Testis (tissue), 5 donors: ENCODE data around the gene LCE1E. TPM values are rescaled to one million over a fixed set of nuclear protein-coding genes. Genes with fewer than 3 reads are reported as not detected.

ENCODE experiments used
- DNase-seq: peaks from one replicate; pipeline ENCODE4 v3.0.0-alpha.2; 2019
- H3K27ac ChIP-seq, 2 donors: fragments of 200-600 bp; sonication (generic); one replicate each; pipeline ENCODE4 v1.5.1; 2019
- H3K27me3 ChIP-seq: fragments of 200-600 bp; sonication (generic); one replicate; pipeline ENCODE4 v1.5.1; 2019
- H3K36me3 ChIP-seq: fragments of 200-600 bp; sonication (generic); one replicate; pipeline ENCODE4 v1.5.1; 2017; ENCODE audit warnings: low read depth; ENCODE audit errors: missing control alignments
- H3K4me1 ChIP-seq: fragments of 200-600 bp; sonication (generic); one replicate; pipeline ENCODE4 v1.5.1; 2019
- H3K4me3 ChIP-seq, 2 donors: fragments of 200-600 bp; sonication (generic); one replicate each; pipeline ENCODE4 v1.5.1; 2017 to 2019
- H3K9me3 ChIP-seq: fragments of 200-600 bp; sonication (generic); one replicate; pipeline ENCODE4 v1.5.1; 2017
- CTCF ChIP-seq, 3 experiments: fragments of 450-650 bp in 2 of 3; fragments of 200-600 bp in 1 of 3; sonication (generic) in 1 of 3; IDR thresholded peaks; one replicate each; pipeline ENCODE4 v1.5.1; 2016 to 2019; ENCODE audit warnings: antibody characterized with exemption in 3 of 3, mild to moderate bottlenecking in 2 of 3, moderate library complexity in 1 of 3
- POLR2A ChIP-seq: fragments of 450-650 bp; IDR thresholded peaks from one replicate; pipeline ENCODE4 v1.6.1; 2017; ENCODE audit warnings: antibody characterized with exemption, mild to moderate bottlenecking, moderate library complexity
- WGBS, 2 donors: methylation state at CpG; one replicate each; pipeline ENCODE4 v1.1.5; 2018; 5-methylcytosine and 5-hydroxymethylcytosine counted together
- intact Hi-C: fragments of 100-400 bp; cut with DNase I; formaldehyde crosslinking; loops from one replicate; pipeline ENCODE4 v1.15.1; 2023; ENCODE audit warnings: low total_unique reads
- long read RNA-seq, 2 donors: transcript quantifications; one replicate each; lab custom pipeline, GENCODE V29; 2026
- polyA plus RNA-seq: library from polyadenylated mRNA; stranded (reverse); fragments of 350-450 nt; fragmentation: Illumina TruSeq; extraction: RNeasy Lipid Tissue Mini Kit (QIAGEN cat#74804); gene quantifications from one replicate; pipeline ENCODE4 v1.2.3, GENCODE V29; 2014; ENCODE audit warnings: low read depth, low replicate concordance; ENCODE audit not compliant: insufficient read depth
- total RNA-seq, 2 donors: library from RNA; depleted of rRNA; stranded (reverse); fragments of >200 nt; gene quantifications; one replicate each; pipeline ENCODE4 v1.2.3, GENCODE V29; 2016

LCE1E gene
- total RNA-seq: not detected
- polyA plus RNA-seq: not detected
- long read RNA-seq, donor 1: 0 reads
- long read RNA-seq, donor 2: 0 reads

- H3K4me3 ChIP-seq: no peak within 1 kb of the TSS
- no peaks in the 10 kb centered on the region for H3K4me1 ChIP-seq
- H3K9me3 ChIP-seq: no peaks in the 10 kb centered on the region
- intact Hi-C loops: no loop called here
- no peak for DNase-seq
- H3K27ac ChIP-seq: no peak within 1 kb of the TSS
- WGBS, 2 donors: 38 to 67% methylated on average over 2 of the region's 2 CpGs
- no peaks in the 10 kb centered on the region for H3K36me3 ChIP-seq
- no peaks in the 10 kb centered on the region for H3K27me3 ChIP-seq
- TF ChIP-seq POLR2A: no peak
- TF ChIP-seq CTCF (IDR thresholded peaks at IDR 0.05): no peak
Observed at GRCh38 chr1:152786077-152786476, at the start of gene LCE1E. Gene LCE1E (plus strand): TSS chr1:152786257. CDS start chr1:152787300, 1,043 bp downstream.

GRCh38 chr1:152737997-152738396 is 48.1 kb upstream of the LCE1E start:
- 81 to 87% methylated on average over 5 of the region's 5 CpGs for WGBS, 2 donors
- no peak for TF ChIP-seq CTCF (IDR thresholded peaks at IDR 0.05)
- no peak for TF ChIP-seq POLR2A
- Histone ChIP-seq H3K4me1 (no peaks in the 10 kb centered on the region), H3K27ac (no peak overlapping the region), H3K9me3 (no peaks in the 10 kb centered on the region), H3K4me3 (no peak overlapping the region), H3K36me3 (no peaks in the 10 kb centered on the region), H3K27me3 (no peaks in the 10 kb centered on the region)
- DNase-seq: no peak
- intact Hi-C loops: no loop called here

- DNase-seq: no peak
- H3K27ac ChIP-seq: no peak overlapping the region
- no peaks in the 10 kb centered on the region for H3K9me3 ChIP-seq
- no peak overlapping the region for H3K4me3 ChIP-seq
- no peaks in the 10 kb centered on the region for H3K36me3 ChIP-seq
- TF ChIP-seq CTCF (IDR thresholded peaks at IDR 0.05) (no peak), POLR2A (no peak)
- intact Hi-C loops: no loop called here
- H3K4me1 ChIP-seq: no peaks in the 10 kb centered on the region
- no peaks in the 10 kb centered on the region for H3K27me3 ChIP-seq
- WGBS, 2 donors: 81 to 85% methylated on average over 3 of the region's 3 CpGs
Observed at GRCh38 chr1:152739841-152740240, 46.2 kb upstream of the LCE1E start.

DNA sequence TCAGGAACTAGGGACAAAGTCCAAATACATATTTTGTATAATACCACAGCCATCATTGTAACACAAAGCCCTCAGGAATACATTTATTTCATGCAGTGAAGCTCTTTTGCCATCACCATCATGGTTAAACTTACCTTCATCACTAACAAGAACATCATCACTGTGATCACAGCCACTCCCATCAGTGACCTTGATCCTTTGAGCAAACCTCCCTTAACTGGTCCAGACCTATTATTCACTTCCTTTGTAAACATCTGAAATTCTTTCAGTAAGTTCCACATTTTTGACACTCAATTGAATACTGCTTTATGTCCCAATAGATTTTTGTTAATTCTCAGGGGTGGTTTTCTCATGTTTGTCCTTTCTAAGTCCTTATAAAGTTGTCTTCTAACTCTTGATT is 44.4 kb upstream of the LCE1E start:
- Histone ChIP-seq H3K9me3 (no peaks in the 10 kb centered on the region), H3K4me3 (no peak overlapping the region), H3K27me3 (no peaks in the 10 kb centered on the region), H3K4me1 (no peaks in the 10 kb centered on the region), H3K36me3 (no peaks in the 10 kb centered on the region), H3K27ac (no peak overlapping the region)
- intact Hi-C loops: no loop called here
- TF ChIP-seq CTCF (IDR thresholded peaks at IDR 0.05) (no peak), POLR2A (no peak)
- DNase-seq: no peak

DNA sequence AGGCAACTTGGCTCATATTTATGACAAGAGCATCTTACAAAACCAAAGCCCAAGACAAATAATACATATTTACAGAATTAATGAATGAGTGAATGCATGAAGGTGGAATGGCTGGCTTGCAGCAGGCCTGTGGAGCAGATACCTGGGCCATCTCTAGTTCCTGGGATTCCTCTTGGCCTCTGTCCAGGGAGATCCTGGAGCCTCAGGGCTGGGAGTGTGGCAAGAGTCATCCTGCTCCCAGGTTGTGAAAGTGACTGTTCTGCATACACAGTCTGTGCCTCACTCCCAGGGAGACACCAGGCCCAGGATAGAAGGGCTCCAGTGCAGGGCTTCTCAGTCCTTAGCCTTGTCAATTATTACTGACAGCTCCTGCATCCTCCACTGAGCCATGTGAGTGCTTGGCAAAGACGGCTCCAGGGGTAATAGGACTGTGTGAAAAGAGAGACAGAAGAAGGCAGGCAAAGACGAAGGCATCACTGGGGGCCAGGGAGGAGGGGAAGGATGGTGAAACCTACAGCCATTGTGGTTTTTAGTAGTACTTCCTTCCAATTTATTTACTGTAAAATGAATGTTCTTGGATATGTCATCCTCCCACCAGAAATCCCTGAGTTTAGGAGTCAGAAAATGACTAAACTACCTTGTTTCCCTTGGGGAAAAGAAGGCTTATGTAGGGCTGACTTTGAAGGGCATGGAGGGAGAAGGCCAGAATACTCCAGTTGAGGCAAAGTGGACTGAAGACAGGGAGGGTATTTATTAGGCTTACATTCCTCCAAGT is 42.5 kb upstream of the LCE1E start:
- WGBS, 2 donors: 58 to 89% methylated on average over 2 of the region's 2 CpGs
- no peak overlapping the region for H3K4me3 ChIP-seq
- intact Hi-C loops: no loop called here
- TF ChIP-seq POLR2A: no peak
- TF ChIP-seq CTCF (IDR thresholded peaks at IDR 0.05): no peak
- H3K4me1 ChIP-seq: no peaks in the 10 kb centered on the region
- DNase-seq: no peak
- no peaks in the 10 kb centered on the region for H3K36me3 ChIP-seq
- H3K9me3 ChIP-seq: no peaks in the 10 kb centered on the region
- no peaks in the 10 kb centered on the region for H3K27me3 ChIP-seq
- H3K27ac ChIP-seq: no peak overlapping the region
